HepG2 (cell line): ENCODE results near the gene TEKT5. TPM values are rescaled to one million over a fixed set of nuclear protein-coding genes. Genes with fewer than 3 reads are reported as not detected.

ENCODE experiments used
- CENPX ChIP-seq: sonication (generic); formaldehyde crosslinking; IDR thresholded peaks from 2 replicates; pipeline ENCODE4 v1.9.0; 2021; ENCODE audit warnings: mild to moderate bottlenecking, missing genetic modification reagents, moderate library complexity
- E2F5 ChIP-seq: sonication (generic); formaldehyde crosslinking; conservative IDR thresholded peaks from 2 replicates; pipeline ENCODE4 v1.4.0; 2020; ENCODE audit warnings: missing genetic modification reagents
- ETS1 ChIP-seq: sonication (generic); formaldehyde crosslinking; IDR thresholded peaks from 2 replicates; pipeline ENCODE4 v1.4.0; 2020; ENCODE audit warnings: missing genetic modification reagents
- KLF11 ChIP-seq: IDR thresholded peaks from 2 replicates; pipeline ENCODE4 v1.6.1; 2016; ENCODE audit warnings: missing compliant biosample characterization
- MEIS2 ChIP-seq: sonication (generic); formaldehyde crosslinking; IDR thresholded peaks from 2 replicates; pipeline ENCODE4 v1.9.0; 2021; ENCODE audit warnings: mild to moderate bottlenecking, missing genetic modification reagents
- MIER3 ChIP-seq: IDR thresholded peaks from 2 replicates; pipeline ENCODE4 v1.6.1; 2016; ENCODE audit warnings: missing compliant biosample characterization, borderline replicate concordance
- NCOA1 ChIP-seq: sonication (generic); formaldehyde crosslinking; IDR thresholded peaks from 2 replicates; pipeline ENCODE4 v1.9.0; 2021; ENCODE audit warnings: missing genetic modification reagents
- RELA ChIP-seq: sonication (generic); formaldehyde crosslinking; IDR thresholded peaks from 2 replicates; pipeline ENCODE4 v1.4.0; 2020; ENCODE audit warnings: missing genetic modification reagents
- RNF219 ChIP-seq: sonication (generic); formaldehyde crosslinking; IDR thresholded peaks from 2 replicates; pipeline ENCODE4 v1.5.0; 2020; ENCODE audit warnings: mild to moderate bottlenecking, missing genetic modification reagents
- ZBTB34 ChIP-seq: sonication (generic); formaldehyde crosslinking; IDR thresholded peaks from 2 replicates; pipeline ENCODE4 v1.8.0; 2022; ENCODE audit warnings: mild to moderate bottlenecking, missing genetic modification reagents
- ZEB1 ChIP-seq: IDR thresholded peaks from 2 replicates; pipeline ENCODE4 v1.6.1; 2012; ENCODE audit warnings: mild to moderate bottlenecking, low read depth, inconsistent platforms; ENCODE audit not compliant: insufficient replicate concordance
- ZNF138 ChIP-seq: sonication (generic); formaldehyde crosslinking; IDR thresholded peaks from 2 replicates; pipeline ENCODE4 v1.5.0; 2020; ENCODE audit warnings: mild to moderate bottlenecking, low read depth, missing genetic modification reagents
- ZNF597 ChIP-seq: sonication (generic); formaldehyde crosslinking; IDR thresholded peaks from 2 replicates; pipeline ENCODE4 v1.5.0; 2020; ENCODE audit warnings: missing genetic modification reagents
- ZNF660 ChIP-seq: sonication (generic); formaldehyde crosslinking; IDR thresholded peaks from 2 replicates; pipeline ENCODE4 v1.5.1; 2020; ENCODE audit warnings: mild to moderate bottlenecking, low read depth, missing genetic modification reagents, borderline replicate concordance
- ZNF776 ChIP-seq: sonication (generic); formaldehyde crosslinking; IDR thresholded peaks from 2 replicates; pipeline ENCODE4 v1.4.0; 2020; ENCODE audit warnings: mild to moderate bottlenecking, missing genetic modification reagents
- polyA plus RNA-seq, 8 experiments: library from polyadenylated mRNA; depleted of rRNA in 3 of 8; stranded (reverse) in 7 of 8; unstranded in 1 of 8; fragments of >200 nt; fragmentation: Illumina TruSeq in 4 of 8; extraction: Trizol in 4 of 8; gene quantifications; 2 replicates each; pipeline versions ENCODE4 v1.2.1 to v1.2.3, GENCODE V29; 2011 to 2016; ENCODE audit warnings: low read depth in 4 of 8, missing spikeins in 1 of 8, mixed read lengths in 1 of 8; ENCODE audit not compliant: insufficient read depth in 1 of 8
- total RNA-seq, 5 experiments: library from RNA; depleted of rRNA; stranded (reverse); fragments of >200 nt; fragmentation: Illumina TruSeq; extraction: Trizol; gene quantifications; 2 replicates each; pipeline ENCODE4 v1.2.3, GENCODE V29; 2016; ENCODE audit warnings: low read depth in 1 of 5
- TF ChIP-seq, protein P1 (sequence below): sonication (generic); formaldehyde crosslinking; IDR thresholded peaks from 2 replicates; pipeline ENCODE4 v1.4.0; 2020; ENCODE audit warnings: missing genetic modification reagents, borderline replicate concordance
- TF ChIP-seq, protein P2 (sequence below): sonication (generic); formaldehyde crosslinking; IDR thresholded peaks from 2 replicates; pipeline ENCODE4 v1.5.1; 2020; ENCODE audit warnings: missing genetic modification reagents, mild to moderate bottlenecking, borderline replicate concordance

The TEKT5 gene
- total and polyA plus RNA-seq, 2 of the 13 experiments (the other 11 are each of a cell fraction or from before 2014, with no cell fraction given): 0.16 TPM; not detected in 1

DNA sequence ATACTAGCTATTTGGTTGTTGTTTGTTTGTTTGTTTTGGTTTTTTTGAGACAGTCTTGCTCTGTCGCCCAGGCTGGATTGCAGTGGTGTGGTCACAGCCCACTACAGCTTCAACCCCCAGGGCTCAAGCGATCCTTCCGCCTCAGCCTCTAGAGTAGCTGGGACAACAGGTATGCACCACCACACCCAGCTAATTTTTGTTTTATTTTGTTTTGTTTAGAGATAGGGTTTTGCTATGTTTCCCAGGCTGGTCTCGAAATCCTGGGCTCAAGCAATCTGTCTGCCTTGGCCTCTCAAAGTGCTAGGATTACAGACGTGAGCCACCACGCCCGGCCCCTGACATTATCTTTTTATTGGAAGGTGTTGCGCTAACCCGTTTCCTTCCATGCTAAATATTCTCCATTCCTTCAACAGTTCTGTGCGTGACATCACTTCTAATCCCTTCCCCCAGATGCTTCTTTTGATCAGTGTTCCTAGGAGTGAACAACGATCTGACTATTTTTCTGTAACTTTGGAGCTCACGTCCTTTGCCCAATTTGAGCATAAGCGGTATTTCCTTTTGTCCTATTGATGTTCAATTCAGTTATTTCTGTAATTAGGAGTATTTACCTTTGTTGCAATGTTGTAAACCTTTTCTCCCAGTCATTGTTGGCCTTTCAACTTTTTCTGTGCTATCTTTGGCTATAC, 84.1 kb downstream of the TEKT5 start (continued):
- TF ChIP-seq ZNF597 (CRISPR knock-in tag) (no peak), KLF11 (no peak), MEIS2 (CRISPR knock-in tag) (peak; percentile 76; the same call in 1 of the 2 replicates), ZNF660 (CRISPR knock-in tag) (no peak), ZNF138 (CRISPR knock-in tag) (no peak), MIER3 (CRISPR knock-in tag) (peak; percentile 66; the same call in 1 of the 2 replicates), CENPX (no peak), ZBTB34 (no peak), ETS1 (no peak; the same call in 1 of the 2 replicates), NCOA1 (no peak; the same call in 1 of the 2 replicates), E2F5 (CRISPR knock-in tag) (no peak), ZEB1 (no peak), ZNF776 (no peak), RNF219 (0 out of 2 replicates have a peak, but pooled peaks have one; percentile 43), RELA (CRISPR knock-in tag) (no peak)
- TF ChIP-seq, protein P1, sequence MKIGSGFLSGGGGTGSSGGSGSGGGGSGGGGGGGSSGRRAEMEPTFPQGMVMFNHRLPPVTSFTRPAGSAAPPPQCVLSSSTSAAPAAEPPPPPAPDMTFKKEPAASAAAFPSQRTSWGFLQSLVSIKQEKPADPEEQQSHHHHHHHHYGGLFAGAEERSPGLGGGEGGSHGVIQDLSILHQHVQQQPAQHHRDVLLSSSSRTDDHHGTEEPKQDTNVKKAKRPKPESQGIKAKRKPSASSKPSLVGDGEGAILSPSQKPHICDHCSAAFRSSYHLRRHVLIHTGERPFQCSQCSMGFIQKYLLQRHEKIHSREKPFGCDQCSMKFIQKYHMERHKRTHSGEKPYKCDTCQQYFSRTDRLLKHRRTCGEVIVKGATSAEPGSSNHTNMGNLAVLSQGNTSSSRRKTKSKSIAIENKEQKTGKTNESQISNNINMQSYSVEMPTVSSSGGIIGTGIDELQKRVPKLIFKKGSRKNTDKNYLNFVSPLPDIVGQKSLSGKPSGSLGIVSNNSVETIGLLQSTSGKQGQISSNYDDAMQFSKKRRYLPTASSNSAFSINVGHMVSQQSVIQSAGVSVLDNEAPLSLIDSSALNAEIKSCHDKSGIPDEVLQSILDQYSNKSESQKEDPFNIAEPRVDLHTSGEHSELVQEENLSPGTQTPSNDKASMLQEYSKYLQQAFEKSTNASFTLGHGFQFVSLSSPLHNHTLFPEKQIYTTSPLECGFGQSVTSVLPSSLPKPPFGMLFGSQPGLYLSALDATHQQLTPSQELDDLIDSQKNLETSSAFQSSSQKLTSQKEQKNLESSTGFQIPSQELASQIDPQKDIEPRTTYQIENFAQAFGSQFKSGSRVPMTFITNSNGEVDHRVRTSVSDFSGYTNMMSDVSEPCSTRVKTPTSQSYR (CRISPR knock-in tag): peak; percentile 78; the same call in 1 of the 2 replicates
- TF ChIP-seq, protein P2, sequence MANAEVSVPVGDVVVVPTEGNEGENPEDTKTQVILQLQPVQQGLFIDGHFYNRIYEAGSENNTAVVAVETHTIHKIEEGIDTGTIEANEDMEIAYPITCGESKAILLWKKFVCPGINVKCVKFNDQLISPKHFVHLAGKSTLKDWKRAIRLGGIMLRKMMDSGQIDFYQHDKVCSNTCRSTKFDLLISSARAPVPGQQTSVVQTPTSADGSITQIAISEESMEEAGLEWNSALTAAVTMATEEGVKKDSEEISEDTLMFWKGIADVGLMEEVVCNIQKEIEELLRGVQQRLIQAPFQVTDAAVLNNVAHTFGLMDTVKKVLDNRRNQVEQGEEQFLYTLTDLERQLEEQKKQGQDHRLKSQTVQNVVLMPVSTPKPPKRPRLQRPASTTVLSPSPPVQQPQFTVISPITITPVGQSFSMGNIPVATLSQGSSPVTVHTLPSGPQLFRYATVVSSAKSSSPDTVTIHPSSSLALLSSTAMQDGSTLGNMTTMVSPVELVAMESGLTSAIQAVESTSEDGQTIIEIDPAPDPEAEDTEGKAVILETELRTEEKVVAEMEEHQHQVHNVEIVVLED: peak; percentile 50; the same call in 1 of the 2 replicates
